ENCODE results near the gene HGD. TPM values are rescaled to one million over a fixed set of nuclear protein-coding genes. Genes with fewer than 3 reads are reported as not detected.

The HGD gene
- total and polyA plus RNA-seq, 2 of the 13 experiments (the other 11 are each of a cell fraction or from before 2014, with no cell fraction given): 265 to 398 TPM

- TF ChIP-seq THAP7 (CRISPR knock-in tag; IDR thresholded peaks at IDR 0.05) (no peak), ATM (IDR thresholded peaks at IDR 0.05; ENCODE audit: borderline replicate concordance) (peak; percentile 98), AFF4 (CRISPR knock-in tag; IDR thresholded peaks at IDR 0.05) (peak; percentile 87), TRIM22 (IDR thresholded peaks at IDR 0.05) (no peak), HINFP (CRISPR knock-in tag; IDR thresholded peaks at IDR 0.05; ENCODE audit: low read depth) (no peak), EED (CRISPR knock-in tag; IDR thresholded peaks at IDR 0.05) (no peak), PATZ1 (CRISPR knock-in tag; IDR thresholded peaks at IDR 0.05) (0 out of 2 replicates have a peak, but pooled peaks have one; percentile 36), ZNF205 (CRISPR knock-in tag; IDR thresholded peaks at IDR 0.05) (peak; percentile 43; the same call in 1 of the 2 replicates), ETV6 (CRISPR knock-in tag; conservative IDR thresholded peaks at IDR 0.05) (no peak), NFYC (CRISPR knock-in tag; IDR thresholded peaks at IDR 0.05) (peak; percentile 47; the same call in 1 of the 2 replicates), TBX3 (IDR thresholded peaks at IDR 0.05; ENCODE audit: borderline replicate concordance) (no peak), DBP (CRISPR knock-in tag; IDR thresholded peaks at IDR 0.05; ENCODE audit: not compliant biosample characterization) (no peak), ZNF563 (CRISPR knock-in tag; IDR thresholded peaks at IDR 0.05) (no peak), HNRNPL (IDR thresholded peaks at IDR 0.05; ENCODE audit: low read depth, low read length) (no peak), ZNF101 (CRISPR knock-in tag; IDR thresholded peaks at IDR 0.05; ENCODE audit: borderline replicate concordance, low read depth) (no peak), RARG (CRISPR knock-in tag; IDR thresholded peaks at IDR 0.05; ENCODE audit: low read depth) (no peak), TOPORS (CRISPR knock-in tag; IDR thresholded peaks at IDR 0.05) (no peak)
Observed at GRCh38 chr3:120682095-120682681, at the start of gene HGD (continued).

All from HepG2 (cell line).